HEK293 (cell line): ENCODE measurements around the gene DGKG.

Experiments
- CTCF ChIA-PET: fragments of 350-600 bp; formaldehyde crosslinking; extraction: SDS; loops from one replicate; lab custom pipeline; 2021; ENCODE audit warnings: antibody characterized with exemption; lab: Yijun Ruan, JAX
- POLR2A ChIA-PET: fragments of 300-600 bp; formaldehyde crosslinking; extraction: SDS; loops from one replicate; lab custom pipeline; 2020; ENCODE audit warnings: antibody characterized with exemption, inconsistent platforms; lab: Yijun Ruan, JAX
- H3K27ac ChIP-seq: fragments of 200-500 bp; sonication (Bioruptor generic); 2 replicates; pipeline ENCODE4 v1.5.1; 2014; ENCODE audit warnings: low read depth, low read length, control low read depth, inconsistent platforms; ENCODE audit errors: extremely low read depth
- H3K36me3 ChIP-seq, 2 experiments: fragments of 200-500 bp in 1 of 2; sonication (Bioruptor generic) in 1 of 2; 1 replicate in 1 of 2; 2 replicates in 1 of 2; pipeline ENCODE4 v1.5.1; 2014 to 2017; ENCODE audit warnings: inconsistent platforms in 2 of 2, low read length in 2 of 2; ENCODE audit not compliant: control insufficient read depth in 2 of 2, insufficient read depth in 1 of 2
- H3K4me1 ChIP-seq: fragments of 200-500 bp; sonication (Bioruptor generic); 2 replicates; pipeline ENCODE4 v1.5.1; 2014; ENCODE audit warnings: mild to moderate bottlenecking, low read length, inconsistent platforms; ENCODE audit not compliant: control insufficient read depth, insufficient read depth
- H3K4me3 ChIP-seq: 2 replicates; pipeline ENCODE4 v1.5.1; 2011; ENCODE audit warnings: low read depth, mild to moderate bottlenecking, control low read depth, low read length, moderate library complexity
- H3K9me3 ChIP-seq: fragments of 200-500 bp; sonication (Bioruptor generic); 2 replicates; pipeline ENCODE4 v1.5.1; 2014; ENCODE audit warnings: low read depth, low read length, inconsistent platforms; ENCODE audit not compliant: control insufficient read depth, insufficient read depth
- EGR2 ChIP-seq: fragments of 450-650 bp; formaldehyde crosslinking; IDR thresholded peaks from 2 replicates; pipeline ENCODE4 v1.5.1; 2016; ENCODE audit warnings: low read depth, missing biosample characterization, missing genetic modification characterization
- FEZF1 ChIP-seq: fragments of 450-650 bp; formaldehyde crosslinking; IDR thresholded peaks from 2 replicates; pipeline ENCODE4 v1.5.1; 2016; ENCODE audit warnings: missing biosample characterization, missing genetic modification characterization
- GLIS1 ChIP-seq: fragments of 450-650 bp; formaldehyde crosslinking; IDR thresholded peaks from 2 replicates; pipeline ENCODE4 v1.5.1; 2016; ENCODE audit warnings: missing biosample characterization, missing genetic modification characterization
- SCRT1 ChIP-seq: fragments of 450-650 bp; formaldehyde crosslinking; IDR thresholded peaks from 2 replicates; pipeline ENCODE4 v1.5.1; 2016; ENCODE audit warnings: missing biosample characterization, missing genetic modification characterization, borderline replicate concordance
- ZBTB8A ChIP-seq: fragments of 450-650 bp; formaldehyde crosslinking; IDR thresholded peaks from 2 replicates; pipeline ENCODE4 v1.5.1; 2016; ENCODE audit warnings: missing biosample characterization, missing genetic modification characterization
- ZNF2 ChIP-seq: fragments of 450-650 bp; formaldehyde crosslinking; IDR thresholded peaks from 2 replicates; pipeline ENCODE4 v1.5.1; 2016; ENCODE audit warnings: missing biosample characterization, missing genetic modification characterization
- ZNF324 ChIP-seq: fragments of 450-650 bp; formaldehyde crosslinking; IDR thresholded peaks from 2 replicates; pipeline ENCODE4 v1.5.1; 2016; ENCODE audit warnings: missing biosample characterization, missing genetic modification characterization
- ZNF354C ChIP-seq: fragments of 450-650 bp; formaldehyde crosslinking; IDR thresholded peaks from 2 replicates; pipeline ENCODE4 v1.5.1; 2016; ENCODE audit warnings: missing biosample characterization, missing genetic modification characterization, low read depth, borderline replicate concordance
- ZNF37A ChIP-seq: fragments of 450-650 bp; IDR thresholded peaks from 2 replicates; pipeline ENCODE4 v1.5.1; 2018; ENCODE audit warnings: missing biosample characterization, missing genetic modification characterization
- ZNF544 ChIP-seq: fragments of 450-650 bp; formaldehyde crosslinking; IDR thresholded peaks from 2 replicates; pipeline ENCODE4 v1.5.0; 2017; ENCODE audit warnings: missing biosample characterization, missing genetic modification characterization
- ZNF549 ChIP-seq: fragments of 450-650 bp; IDR thresholded peaks from 2 replicates; pipeline ENCODE4 v1.5.1; 2018; ENCODE audit warnings: missing biosample characterization, missing genetic modification characterization, mild to moderate bottlenecking, inconsistent platforms, moderate library complexity
- ZNF660 ChIP-seq: fragments of 450-650 bp; IDR thresholded peaks from 2 replicates; pipeline ENCODE4 v1.5.1; 2018; ENCODE audit warnings: missing biosample characterization, mild to moderate bottlenecking, missing genetic modification characterization
- ZNF791 ChIP-seq: fragments of 450-650 bp; formaldehyde crosslinking; IDR thresholded peaks from 2 replicates; pipeline ENCODE4 v1.5.1; 2016; ENCODE audit warnings: missing biosample characterization, missing genetic modification characterization
- ZSCAN30 ChIP-seq: fragments of 450-650 bp; IDR thresholded peaks from 2 replicates; pipeline ENCODE4 v1.5.1; 2018; ENCODE audit warnings: missing biosample characterization, mild to moderate bottlenecking, missing genetic modification characterization, moderate library complexity
- TF ChIP-seq, protein P1 (sequence below): fragments of 450-650 bp; formaldehyde crosslinking; IDR thresholded peaks from 2 replicates; pipeline ENCODE4 v1.5.1; 2016; ENCODE audit warnings: missing biosample characterization, missing genetic modification characterization
- TF ChIP-seq, protein P2 (sequence below): fragments of 450-650 bp; formaldehyde crosslinking; IDR thresholded peaks from 2 replicates; pipeline ENCODE4 v1.5.1; 2016; ENCODE audit warnings: missing biosample characterization, missing genetic modification characterization
- TF ChIP-seq, protein P3 (sequence below): fragments of 450-650 bp; formaldehyde crosslinking; IDR thresholded peaks from 2 replicates; pipeline ENCODE4 v1.5.0; 2017; ENCODE audit warnings: missing biosample characterization, missing genetic modification characterization, borderline replicate concordance
- TF ChIP-seq, protein P4 (sequence below): fragments of 450-650 bp; formaldehyde crosslinking; IDR thresholded peaks from 2 replicates; pipeline ENCODE4 v1.5.1; 2016; ENCODE audit warnings: missing biosample characterization, missing genetic modification characterization
- TF ChIP-seq, protein P5 (sequence below): fragments of 450-650 bp; formaldehyde crosslinking; IDR thresholded peaks from 2 replicates; pipeline ENCODE4 v1.5.1; 2016; ENCODE audit warnings: missing biosample characterization, missing genetic modification characterization
- TF ChIP-seq, protein P6 (sequence below): fragments of 450-650 bp; formaldehyde crosslinking; IDR thresholded peaks from 2 replicates; pipeline ENCODE4 v1.5.1; 2017; ENCODE audit warnings: missing biosample characterization, missing genetic modification characterization

DGKG gene

DNA sequence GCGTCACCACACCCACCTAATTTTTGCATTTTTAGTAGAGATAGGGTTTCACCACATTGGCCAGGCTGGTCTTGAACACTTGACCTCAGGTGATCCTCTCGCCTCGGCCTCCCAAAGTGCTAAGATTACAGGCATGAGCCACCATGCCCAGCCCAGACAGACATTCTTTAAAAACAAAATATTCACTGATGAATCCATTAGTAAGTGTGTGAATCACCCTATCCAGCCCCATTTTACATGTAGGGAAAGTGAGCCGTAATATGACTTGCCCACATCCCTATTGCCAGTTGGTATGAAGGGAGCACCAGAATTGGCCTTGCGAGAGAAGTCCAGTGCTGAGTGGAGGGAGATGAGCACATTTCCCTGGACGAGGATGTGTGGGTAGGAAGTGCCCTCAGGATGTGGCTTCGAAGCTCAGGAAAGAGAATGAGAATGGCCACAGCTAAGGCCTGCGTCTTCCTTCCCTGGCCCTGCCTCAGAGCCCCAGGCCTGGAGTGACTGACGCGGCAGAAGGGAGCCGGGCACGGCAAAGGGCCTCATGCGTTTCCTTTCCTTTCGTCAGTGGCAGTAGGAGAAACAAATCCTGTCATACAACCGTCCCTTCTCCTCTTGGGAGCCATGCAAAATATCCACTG, 224.9 kb downstream of the DGKG start:
- CTCF ChIA-PET, result no interaction called here
- no peaks in the 10 kb centered on the region for H3K36me3 ChIP-seq
- no peaks in the 10 kb centered on the region for H3K4me1 ChIP-seq
- no peaks in the 10 kb centered on the region for H3K9me3 ChIP-seq
- no peak overlapping the region for H3K27ac ChIP-seq
- TF ChIP-seq, protein P1, sequence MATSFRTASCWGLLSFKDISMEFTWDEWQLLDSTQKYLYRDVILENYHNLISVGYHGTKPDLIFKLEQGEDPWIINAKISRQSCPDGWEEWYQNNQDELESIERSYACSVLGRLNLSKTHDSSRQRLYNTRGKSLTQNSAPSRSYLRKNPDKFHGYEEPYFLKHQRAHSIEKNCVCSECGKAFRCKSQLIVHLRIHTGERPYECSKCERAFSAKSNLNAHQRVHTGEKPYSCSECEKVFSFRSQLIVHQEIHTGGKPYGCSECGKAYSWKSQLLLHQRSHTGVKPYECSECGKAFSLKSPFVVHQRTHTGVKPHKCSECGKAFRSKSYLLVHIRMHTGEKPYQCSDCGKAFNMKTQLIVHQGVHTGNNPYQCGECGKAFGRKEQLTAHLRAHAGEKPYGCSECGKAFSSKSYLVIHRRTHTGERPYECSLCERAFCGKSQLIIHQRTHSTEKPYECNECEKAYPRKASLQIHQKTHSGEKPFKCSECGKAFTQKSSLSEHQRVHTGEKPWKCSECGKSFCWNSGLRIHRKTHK, result no peak
- no peak for TF ChIP-seq ZNF324 (tag by site-specific recombination)
- POLR2A ChIA-PET, result no interaction called here
- H3K4me3 ChIP-seq, result no peak overlapping the region

DNA sequence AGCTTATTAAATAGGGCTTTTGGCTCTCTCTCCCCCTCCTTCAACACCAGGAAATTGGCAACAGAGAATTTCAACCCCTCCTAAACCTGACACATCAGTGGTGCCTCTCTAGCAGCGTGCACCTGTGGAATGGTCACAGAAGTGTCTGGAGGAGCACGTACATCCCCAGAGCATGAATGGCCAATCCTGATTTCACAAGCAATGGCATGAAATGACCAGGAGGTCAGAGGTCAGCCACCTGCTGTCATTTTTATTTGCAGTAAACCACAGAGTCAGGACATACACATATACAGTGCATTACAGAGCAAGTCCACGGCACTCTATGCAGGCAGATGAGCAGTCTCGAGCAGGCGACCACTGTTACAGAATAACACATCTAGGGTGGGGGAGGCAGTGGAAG, 228.1 kb downstream of the DGKG start:
- Histone ChIP-seq H3K4me1 (no peaks in the 10 kb centered on the region), H3K9me3 (no peaks in the 10 kb centered on the region), H3K4me3 (no peak overlapping the region), H3K27ac (no peak overlapping the region), H3K36me3 (no peaks in the 10 kb centered on the region)
- TF ChIP-seq ZNF791 (no peak), FEZF1 (peak; percentile 42; the same call in 1 of the 2 replicates), ZNF37A (tag by site-specific recombination) (no peak), ZNF354C (tag by site-specific recombination) (no peak), ZNF2 (tag by site-specific recombination) (no peak), SCRT1 (tag by site-specific recombination) (0 out of 2 replicates have a peak, but pooled peaks have one; percentile 27)
- TF ChIP-seq, protein P2, sequence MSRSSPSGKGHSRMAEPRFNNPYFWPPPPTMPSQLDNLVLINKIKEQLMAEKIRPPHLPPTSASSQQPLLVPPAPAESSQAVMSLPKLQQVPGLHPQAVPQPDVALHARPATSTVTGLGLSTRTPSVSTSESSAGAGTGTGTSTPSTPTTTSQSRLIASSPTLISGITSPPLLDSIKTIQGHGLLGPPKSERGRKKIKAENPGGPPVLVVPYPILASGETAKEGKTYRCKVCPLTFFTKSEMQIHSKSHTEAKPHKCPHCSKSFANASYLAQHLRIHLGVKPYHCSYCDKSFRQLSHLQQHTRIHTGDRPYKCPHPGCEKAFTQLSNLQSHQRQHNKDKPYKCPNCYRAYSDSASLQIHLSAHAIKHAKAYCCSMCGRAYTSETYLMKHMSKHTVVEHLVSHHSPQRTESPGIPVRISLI (tag by site-specific recombination), result no peak
- TF ChIP-seq, protein P3, sequence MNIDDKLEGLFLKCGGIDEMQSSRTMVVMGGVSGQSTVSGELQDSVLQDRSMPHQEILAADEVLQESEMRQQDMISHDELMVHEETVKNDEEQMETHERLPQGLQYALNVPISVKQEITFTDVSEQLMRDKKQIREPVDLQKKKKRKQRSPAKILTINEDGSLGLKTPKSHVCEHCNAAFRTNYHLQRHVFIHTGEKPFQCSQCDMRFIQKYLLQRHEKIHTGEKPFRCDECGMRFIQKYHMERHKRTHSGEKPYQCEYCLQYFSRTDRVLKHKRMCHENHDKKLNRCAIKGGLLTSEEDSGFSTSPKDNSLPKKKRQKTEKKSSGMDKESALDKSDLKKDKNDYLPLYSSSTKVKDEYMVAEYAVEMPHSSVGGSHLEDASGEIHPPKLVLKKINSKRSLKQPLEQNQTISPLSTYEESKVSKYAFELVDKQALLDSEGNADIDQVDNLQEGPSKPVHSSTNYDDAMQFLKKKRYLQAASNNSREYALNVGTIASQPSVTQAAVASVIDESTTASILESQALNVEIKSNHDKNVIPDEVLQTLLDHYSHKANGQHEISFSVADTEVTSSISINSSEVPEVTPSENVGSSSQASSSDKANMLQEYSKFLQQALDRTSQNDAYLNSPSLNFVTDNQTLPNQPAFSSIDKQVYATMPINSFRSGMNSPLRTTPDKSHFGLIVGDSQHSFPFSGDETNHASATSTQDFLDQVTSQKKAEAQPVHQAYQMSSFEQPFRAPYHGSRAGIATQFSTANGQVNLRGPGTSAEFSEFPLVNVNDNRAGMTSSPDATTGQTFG, result no peak
- ChIA-PET POLR2A (no interaction called here), CTCF (interaction anchor here (1.7 kb wide), 1 partner anchor 8 kb away, joined by 3 read pairs; no protein-coding TSS in a partner anchor)

DNA sequence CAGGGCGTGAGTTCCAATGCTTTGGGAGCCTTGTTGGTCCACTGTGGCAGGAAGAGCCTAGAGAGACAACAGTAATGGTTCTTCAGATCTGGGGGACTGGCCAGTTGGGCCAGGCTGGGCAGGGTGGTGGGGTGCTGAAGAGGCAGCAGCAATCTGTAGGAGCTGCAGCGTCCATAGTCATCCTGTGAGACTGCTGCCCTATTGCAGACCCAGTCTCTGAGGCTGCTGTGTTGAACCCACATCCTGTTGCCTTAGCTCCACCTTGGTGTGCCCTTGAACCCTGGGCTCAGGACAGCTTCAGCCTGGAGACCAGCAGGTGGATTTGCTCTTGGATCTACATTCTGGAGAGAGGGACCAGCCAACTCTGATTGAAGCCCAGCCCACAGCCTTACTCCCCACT, 229.5 kb downstream of the DGKG start:
- ChIA-PET CTCF (interaction anchor here (1.7 kb wide), 1 partner anchor 9 kb away, joined by 3 read pairs; no protein-coding TSS in a partner anchor), POLR2A (no interaction called here)
- H3K4me1 ChIP-seq, result no peaks in the 10 kb centered on the region
- TF ChIP-seq, protein P4, sequence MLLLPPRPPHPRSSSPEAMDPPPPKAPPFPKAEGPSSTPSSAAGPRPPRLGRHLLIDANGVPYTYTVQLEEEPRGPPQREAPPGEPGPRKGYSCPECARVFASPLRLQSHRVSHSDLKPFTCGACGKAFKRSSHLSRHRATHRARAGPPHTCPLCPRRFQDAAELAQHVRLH (tag by site-specific recombination), result no peak
- TF ChIP-seq, protein P5, sequence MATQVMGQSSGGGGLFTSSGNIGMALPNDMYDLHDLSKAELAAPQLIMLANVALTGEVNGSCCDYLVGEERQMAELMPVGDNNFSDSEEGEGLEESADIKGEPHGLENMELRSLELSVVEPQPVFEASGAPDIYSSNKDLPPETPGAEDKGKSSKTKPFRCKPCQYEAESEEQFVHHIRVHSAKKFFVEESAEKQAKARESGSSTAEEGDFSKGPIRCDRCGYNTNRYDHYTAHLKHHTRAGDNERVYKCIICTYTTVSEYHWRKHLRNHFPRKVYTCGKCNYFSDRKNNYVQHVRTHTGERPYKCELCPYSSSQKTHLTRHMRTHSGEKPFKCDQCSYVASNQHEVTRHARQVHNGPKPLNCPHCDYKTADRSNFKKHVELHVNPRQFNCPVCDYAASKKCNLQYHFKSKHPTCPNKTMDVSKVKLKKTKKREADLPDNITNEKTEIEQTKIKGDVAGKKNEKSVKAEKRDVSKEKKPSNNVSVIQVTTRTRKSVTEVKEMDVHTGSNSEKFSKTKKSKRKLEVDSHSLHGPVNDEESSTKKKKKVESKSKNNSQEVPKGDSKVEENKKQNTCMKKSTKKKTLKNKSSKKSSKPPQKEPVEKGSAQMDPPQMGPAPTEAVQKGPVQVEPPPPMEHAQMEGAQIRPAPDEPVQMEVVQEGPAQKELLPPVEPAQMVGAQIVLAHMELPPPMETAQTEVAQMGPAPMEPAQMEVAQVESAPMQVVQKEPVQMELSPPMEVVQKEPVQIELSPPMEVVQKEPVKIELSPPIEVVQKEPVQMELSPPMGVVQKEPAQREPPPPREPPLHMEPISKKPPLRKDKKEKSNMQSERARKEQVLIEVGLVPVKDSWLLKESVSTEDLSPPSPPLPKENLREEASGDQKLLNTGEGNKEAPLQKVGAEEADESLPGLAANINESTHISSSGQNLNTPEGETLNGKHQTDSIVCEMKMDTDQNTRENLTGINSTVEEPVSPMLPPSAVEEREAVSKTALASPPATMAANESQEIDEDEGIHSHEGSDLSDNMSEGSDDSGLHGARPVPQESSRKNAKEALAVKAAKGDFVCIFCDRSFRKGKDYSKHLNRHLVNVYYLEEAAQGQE, result no peak
- TF ChIP-seq ZNF660 (no peak), EGR2 (tag by site-specific recombination) (no peak), ZBTB8A (tag by site-specific recombination) (no peak), GLIS1 (tag by site-specific recombination) (no peak), ZNF2 (tag by site-specific recombination) (no peak), ZNF544 (tag by site-specific recombination) (no peak), ZNF549 (tag by site-specific recombination) (no peak), ZSCAN30 (tag by site-specific recombination) (no peak)
- TF ChIP-seq, protein P6, sequence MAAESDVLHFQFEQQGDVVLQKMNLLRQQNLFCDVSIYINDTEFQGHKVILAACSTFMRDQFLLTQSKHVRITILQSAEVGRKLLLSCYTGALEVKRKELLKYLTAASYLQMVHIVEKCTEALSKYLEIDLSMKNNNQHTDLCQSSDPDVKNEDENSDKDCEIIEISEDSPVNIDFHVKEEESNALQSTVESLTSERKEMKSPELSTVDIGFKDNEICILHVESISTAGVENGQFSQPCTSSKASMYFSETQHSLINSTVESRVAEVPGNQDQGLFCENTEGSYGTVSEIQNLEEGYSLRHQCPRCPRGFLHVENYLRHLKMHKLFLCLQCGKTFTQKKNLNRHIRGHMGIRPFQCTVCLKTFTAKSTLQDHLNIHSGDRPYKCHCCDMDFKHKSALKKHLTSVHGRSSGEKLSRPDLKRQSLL, result no peak
- H3K9me3 ChIP-seq, result no peaks in the 10 kb centered on the region
- H3K36me3 ChIP-seq, result no peaks in the 10 kb centered on the region
- H3K4me3 ChIP-seq, result no peak overlapping the region
- no peak overlapping the region for H3K27ac ChIP-seq
